Heart left ventricle (tissue), 16 donors: ENCODE measurements around the gene AGK. TPM values are rescaled to one million over a fixed set of nuclear protein-coding genes. Genes with fewer than 3 reads are reported as not detected.
A peak's percentile ranks its signal among the peaks of the same experiment; 100 is the strongest.

Source experiments
- ATAC-seq, 4 donors: fragments of 200-7000 bp; cut with Tn5 transposase; one replicate each; pipeline ENCODE4 v1.9.1; 2020 to 2022; ENCODE audit warnings: moderate library complexity in 4 of 4, mild to moderate bottlenecking in 3 of 4, moderate number of reproducible peaks in 1 of 4
- DNase-seq, 5 donors: peaks; one replicate each; pipeline ENCODE4 v3.0.0-alpha.2; 2020
- H3K27ac ChIP-seq, 12 donors: fragments of 200-600 bp; sonication (generic) in 4 of 12; one replicate each; pipeline versions ENCODE4 v1.5.0 to v1.8.0; 2016 to 2022; ENCODE audit warnings: mild to moderate bottlenecking in 2 of 12
- H3K27me3 ChIP-seq, 9 donors: fragments of 200-600 bp; sonication (generic) in 2 of 9; one replicate each; pipeline versions ENCODE4 v1.5.1 to v1.8.0; 2016 to 2022; ENCODE audit warnings: mild to moderate bottlenecking in 3 of 9
- H3K36me3 ChIP-seq, 9 donors: fragments of 200-600 bp; sonication (generic) in 2 of 9; one replicate each; pipeline versions ENCODE4 v1.5.0 to v1.8.0; 2018 to 2022; ENCODE audit warnings: mild to moderate bottlenecking in 2 of 9
- H3K4me1 ChIP-seq, 12 donors: fragments of 200-600 bp; sonication (generic) in 4 of 12; one replicate each; pipeline versions ENCODE4 v1.5.0 to v1.8.0; 2016 to 2022; ENCODE audit warnings: mild to moderate bottlenecking in 3 of 12
- H3K4me3 ChIP-seq, 12 donors: fragments of 200-600 bp; sonication (generic) in 4 of 12; one replicate each; pipeline versions ENCODE4 v1.5.0 to v1.8.0; 2017 to 2022; ENCODE audit warnings: mild to moderate bottlenecking in 9 of 12, moderate library complexity in 4 of 12
- H3K9me3 ChIP-seq, 12 donors: fragments of 200-600 bp; sonication (generic) in 4 of 12; one replicate each; pipeline versions ENCODE4 v1.5.0 to v1.8.0; 2016 to 2022; ENCODE audit warnings: mild to moderate bottlenecking in 1 of 12
- CTCF ChIP-seq, 12 donors: fragments of 200-600 bp; sonication (generic) in 4 of 12; IDR thresholded peaks; one replicate each; pipeline versions ENCODE4 v1.5.0 to v1.8.0; 2018 to 2022; ENCODE audit warnings: antibody characterized with exemption in 12 of 12, mild to moderate bottlenecking in 5 of 12
- POLR2A ChIP-seq, 2 donors: fragments of 450-650 bp; IDR thresholded peaks; one replicate each; pipeline ENCODE4 v1.6.1; 2017; ENCODE audit warnings: antibody characterized with exemption in 2 of 2, mild to moderate bottlenecking in 2 of 2, moderate library complexity in 2 of 2
- WGBS, 4 donors: extraction: QIAGEN DNeasy Blood & Tissue Kit in 2 of 4; methylation state at CpG; one replicate each; pipeline versions ENCODE4 v1.1.5 to v1.1.7; 2013 to 2018; 5-methylcytosine and 5-hydroxymethylcytosine counted together
- intact Hi-C, 10 donors: fragments of 100-400 bp; cut with DNase I; formaldehyde crosslinking; loops; one replicate each; pipeline versions ENCODE4 v1.11.1 to v1.14.2; 2022
- polyA plus RNA-seq, 2 donors: library from polyadenylated mRNA; stranded (reverse); fragments of 200-250 nt; gene quantifications; one replicate each; pipeline ENCODE4 v1.2.3, GENCODE V29; 2013
- total RNA-seq, 9 donors: library from RNA; depleted of rRNA in 2 of 9; stranded (reverse); fragments of >200 nt in 2 of 9; fragmentation: NEBNext Ultra II Directional in 3 of 9; extraction: Animal tissue kit (Norgen Biotek cat#: 25700) in 3 of 9; gene quantifications; one replicate each; pipeline versions ENCODE4 v1.1.0 to v1.2.4, GENCODE V29; 2016 to 2023
- donor health status: ischemic (EF 13 %, LVEDD 7.1; RV severe dilation, severe dysfunction).
- donor health status: healthy with polysubstance abuse.
- donor health status: DM: no; HTN: yes; CAD: no.
- donor health status: DM: no; HTN: no; CAD: no.
- donor health status: ischemic (EF 25% LVEDD 6.9; RV normal size, moderate dysfunction).
- donor health status: ischemic (EF 25% LVEDD 5.7; RV mildly dilated, moderate dysfunction).
- donor health status: healthy.
- donor health status: DM: yes; HTN: yes; CAD: no.
- donor health status: ischemic (EF 35%, LVEDD 5.7; RV mildly dilated, moderate dysfunction).
- donor health status: nonischemic (EF 11% LVEDD 7.7; RV severe dilation, severe dysfunction).
- donor health status: DM: yes; HTN: yes; CAD: no.
- donor health status: PGD.
- donor health status: ischemic (EF 29% LVEDD 5.4; RV normal size, mild dysfunction).
- donor health status: nonischemic (EF 23%, LVEDD 6.1; RV moderate dilation, normal function).

The AGK gene
- total and polyA plus RNA-seq, 11 donors, result 21.4 to 49.8 (median 37.9) TPM

- TF ChIP-seq CTCF (IDR thresholded peaks at IDR 0.05), result no peak
- no peak for TF ChIP-seq POLR2A (IDR thresholded peaks at IDR 0.05)
- Histone ChIP-seq H3K4me3 (no peak overlapping the region), H3K36me3 (peaks cover 0 to 28% (median 8%) of the 10 kb centered on the region in 9 donors), H3K27ac (no peak overlapping the region), H3K9me3 (peaks cover 0 to 14% (median 2%) of the 10 kb centered on the region in 12 donors), H3K27me3 (no peaks in the 10 kb centered on the region), H3K4me1 (peaks cover 0 to 25% (median 0%) of the 10 kb centered on the region in 12 donors)
- WGBS, 4 donors, result 50 to 72% (median 63%) methylated on average over 1 of the region's 1 CpG
- peak in 2 of 4 donors; percentile 34 to 40 for ATAC-seq
- DNase-seq, result no peak
- intact Hi-C loops, result no loop called here
These were observed 19.8 kb downstream of the AGK start for GRCh38 chr7:141571059-141571458.

GRCh38 chr7:141572175-141572574 is 21.0 kb downstream of the AGK start:
- intact Hi-C loops, result no loop called here
- ATAC-seq (no peak), DNase-seq (no peak)
- TF ChIP-seq CTCF (IDR thresholded peaks at IDR 0.05) (no peak), POLR2A (IDR thresholded peaks at IDR 0.05) (no peak)
- peaks cover 0 to 21% (median 2%) of the 10 kb centered on the region in 12 donors for H3K9me3 ChIP-seq
- no peak overlapping the region for H3K27ac ChIP-seq
- H3K4me1 ChIP-seq, result peaks cover 0 to 25% (median 0%) of the 10 kb centered on the region in 12 donors
- no peaks in the 10 kb centered on the region for H3K27me3 ChIP-seq
- no peak overlapping the region for H3K4me3 ChIP-seq
- peaks cover 0 to 23% (median 4%) of the 10 kb centered on the region in 9 donors for H3K36me3 ChIP-seq

GRCh38 chr7:141573511-141573910 is 22.3 kb downstream of the AGK start:
- ATAC-seq (peak; percentile 41 to 86 (median 77)), DNase-seq (no peak)
- WGBS, 4 donors, result 57 to 77% (median 69%) methylated on average over 6 of the region's 6 CpGs
- peaks cover 0 to 18% (median 0%) of the 10 kb centered on the region in 12 donors for H3K4me1 ChIP-seq
- H3K27ac ChIP-seq, result peak overlapping the region in 1 of 12 donors; percentile 28
- peaks cover 0 to 20% (median 4%) of the 10 kb centered on the region in 9 donors for H3K36me3 ChIP-seq
- no peak overlapping the region for H3K4me3 ChIP-seq
- intact Hi-C loops, result no loop called here
- no peaks in the 10 kb centered on the region for H3K27me3 ChIP-seq
- no peak for TF ChIP-seq CTCF (IDR thresholded peaks at IDR 0.05)
- TF ChIP-seq POLR2A (IDR thresholded peaks at IDR 0.05), result no peak
- peaks cover 0 to 21% (median 2%) of the 10 kb centered on the region in 12 donors for H3K9me3 ChIP-seq

- H3K9me3 ChIP-seq, result peaks cover 0 to 32% (median 5%) of the 10 kb centered on the region in 12 donors
- DNase-seq (no peak), ATAC-seq (no peak)
- no peaks in the 10 kb centered on the region for H3K27me3 ChIP-seq
- peaks cover 0 to 18% (median 0%) of the 10 kb centered on the region in 12 donors for H3K4me1 ChIP-seq
- no peak overlapping the region for H3K4me3 ChIP-seq
- H3K27ac ChIP-seq, result no peak overlapping the region
- intact Hi-C loops, result no loop called here
- no peak for TF ChIP-seq POLR2A (IDR thresholded peaks at IDR 0.05)
- TF ChIP-seq CTCF (IDR thresholded peaks at IDR 0.05), result no peak
- WGBS, 4 donors, result 97 to 100% (median 99%) methylated on average over 1 of the region's 1 CpG
- peaks cover 0 to 13% (median 0%) of the 10 kb centered on the region in 9 donors for H3K36me3 ChIP-seq
These were observed 24.0 kb downstream of the AGK start for GRCh38 chr7:141575164-141575563.
